GM13977 (cell line): ENCODE data around the gene RASGRP1.

Experiments
- DNase-seq: peaks from one replicate; pipeline ENCODE4 v3.0.0; 2012; ENCODE audit warnings: low spot score
- in situ Hi-C: fragments of 300-500 bp; cut with MboI; formaldehyde crosslinking; loops from one replicate; pipeline ENCODE4 v1.12.0; 2022; ENCODE audit warnings: low sequenced_read_pairs, low pct_unique_long_range_greater_than_20kb, mixed read lengths, inconsistent platforms; ENCODE audit not compliant: unreplicated experiment
- TF ChIP-seq, protein P1 (sequence below): IDR thresholded peaks from 2 replicates; pipeline ENCODE4 v1.5.1; 2012; ENCODE audit warnings: mild to moderate bottlenecking, control low read depth; ENCODE audit not compliant: insufficient read depth; ENCODE audit errors: extremely low read depth, missing control alignments

The RASGRP1 gene

DNA sequence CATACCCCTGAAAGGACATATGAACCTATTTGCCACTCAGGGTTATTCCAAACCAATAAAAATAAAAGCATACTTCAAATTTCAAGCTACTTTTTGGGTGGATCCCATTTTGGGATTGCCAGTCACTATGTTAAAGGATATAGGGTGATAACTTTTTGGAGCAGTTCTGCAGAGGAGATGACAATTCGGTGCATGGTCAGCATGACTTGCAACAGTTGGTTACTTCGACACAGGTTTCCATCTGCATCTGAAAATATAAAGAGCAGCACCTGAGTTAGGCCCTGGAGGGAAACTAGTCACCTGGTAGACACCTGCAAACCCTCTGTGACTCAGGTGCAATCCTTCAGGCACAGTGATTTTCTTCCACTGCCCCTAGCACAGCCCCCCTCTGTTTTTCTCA is 38.5 kb downstream of the RASGRP1 start:
- in situ Hi-C loops = no loop called here
- TF ChIP-seq, protein P1, sequence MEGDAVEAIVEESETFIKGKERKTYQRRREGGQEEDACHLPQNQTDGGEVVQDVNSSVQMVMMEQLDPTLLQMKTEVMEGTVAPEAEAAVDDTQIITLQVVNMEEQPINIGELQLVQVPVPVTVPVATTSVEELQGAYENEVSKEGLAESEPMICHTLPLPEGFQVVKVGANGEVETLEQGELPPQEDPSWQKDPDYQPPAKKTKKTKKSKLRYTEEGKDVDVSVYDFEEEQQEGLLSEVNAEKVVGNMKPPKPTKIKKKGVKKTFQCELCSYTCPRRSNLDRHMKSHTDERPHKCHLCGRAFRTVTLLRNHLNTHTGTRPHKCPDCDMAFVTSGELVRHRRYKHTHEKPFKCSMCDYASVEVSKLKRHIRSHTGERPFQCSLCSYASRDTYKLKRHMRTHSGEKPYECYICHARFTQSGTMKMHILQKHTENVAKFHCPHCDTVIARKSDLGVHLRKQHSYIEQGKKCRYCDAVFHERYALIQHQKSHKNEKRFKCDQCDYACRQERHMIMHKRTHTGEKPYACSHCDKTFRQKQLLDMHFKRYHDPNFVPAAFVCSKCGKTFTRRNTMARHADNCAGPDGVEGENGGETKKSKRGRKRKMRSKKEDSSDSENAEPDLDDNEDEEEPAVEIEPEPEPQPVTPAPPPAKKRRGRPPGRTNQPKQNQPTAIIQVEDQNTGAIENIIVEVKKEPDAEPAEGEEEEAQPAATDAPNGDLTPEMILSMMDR = no peak
- DNase-seq = no peak

DNA sequence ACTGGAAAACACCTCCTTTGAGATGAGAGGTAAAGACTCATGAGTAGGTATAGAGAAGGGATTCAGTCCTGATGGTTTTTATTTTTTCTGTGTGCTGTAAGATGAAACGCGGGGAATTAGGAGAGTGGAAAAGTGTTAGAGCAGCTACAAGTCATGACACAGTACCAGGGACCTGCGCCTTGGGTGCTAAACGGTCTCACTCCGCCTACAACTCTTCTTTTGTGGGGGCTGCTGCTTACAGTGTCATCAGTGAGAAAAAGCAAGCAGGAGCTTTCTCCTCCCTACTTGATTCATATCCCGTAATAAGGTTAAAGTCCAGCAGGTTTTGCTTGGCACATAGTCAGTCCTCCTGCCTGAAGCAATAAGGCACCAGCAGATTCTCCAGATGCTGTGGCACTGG is 39.1 kb downstream of the RASGRP1 start:
- in situ Hi-C loops = no loop called here
- TF ChIP-seq, protein P1 = no peak
- DNase-seq = no peak

DNA sequence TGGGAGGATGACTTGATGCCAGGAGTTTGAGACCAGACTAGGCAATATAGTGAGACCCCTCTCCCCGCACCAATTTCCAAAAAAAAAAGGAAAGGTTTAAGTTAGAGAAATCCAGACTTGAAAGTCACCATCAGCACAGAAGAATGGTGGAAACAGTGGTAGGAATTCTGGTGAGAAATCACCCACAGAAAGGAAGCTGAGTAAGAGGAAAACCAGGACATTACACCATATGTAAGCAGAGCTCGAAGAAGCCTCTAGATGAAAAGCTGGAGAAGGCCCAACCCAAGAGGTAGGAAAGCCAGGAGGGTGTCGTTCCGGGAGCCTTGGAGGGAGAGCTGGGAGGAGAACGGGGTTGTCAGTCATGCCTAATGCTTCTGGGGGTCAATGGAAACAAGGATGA is 40.5 kb downstream of the RASGRP1 start:
- DNase-seq = no peak
- TF ChIP-seq, protein P1 = no peak
- in situ Hi-C loops = no loop called here

DNA sequence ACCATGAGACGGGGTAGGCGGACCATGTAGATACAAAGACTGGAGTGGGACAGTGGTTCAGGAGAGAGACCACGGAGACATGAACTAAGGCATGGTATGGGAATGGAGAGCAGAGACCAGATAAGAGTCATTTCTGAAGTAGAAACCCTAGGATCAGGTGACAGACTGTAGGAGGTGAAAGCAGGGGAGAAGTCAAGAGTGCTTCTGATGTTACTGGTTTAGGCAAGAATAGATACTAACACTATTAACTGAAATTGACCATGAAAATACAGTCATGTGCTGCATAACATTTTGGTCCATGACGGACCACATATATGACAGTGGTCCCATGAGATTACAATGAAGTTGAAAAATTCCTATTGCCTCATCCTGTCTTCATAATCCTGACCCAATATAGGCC is 41.7 kb downstream of the RASGRP1 start:
- in situ Hi-C loops = no loop called here
- no peak for DNase-seq
- TF ChIP-seq, protein P1 = no peak

DNA sequence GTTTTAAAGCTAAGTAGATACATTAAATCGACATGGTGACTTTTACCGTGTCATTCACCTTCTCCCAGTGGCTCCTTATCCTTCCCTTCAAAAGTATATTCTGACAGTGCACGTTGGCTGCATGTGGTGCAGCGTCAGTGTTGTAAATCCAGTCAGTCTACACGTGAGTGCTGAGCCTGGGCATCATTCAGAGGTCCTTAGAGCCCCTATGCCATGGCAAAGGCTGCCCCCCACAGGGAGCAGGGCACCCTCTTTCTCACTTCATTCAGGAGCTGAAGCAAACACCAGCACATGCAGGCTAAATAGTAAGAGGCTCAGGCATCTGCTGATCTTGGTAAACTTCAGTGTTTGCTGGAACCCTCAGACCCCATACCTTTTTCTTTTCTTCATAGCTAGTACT is 43.3 kb downstream of the RASGRP1 start:
- no peak for DNase-seq
- in situ Hi-C loops = no loop called here
- TF ChIP-seq, protein P1 = no peak

DNA sequence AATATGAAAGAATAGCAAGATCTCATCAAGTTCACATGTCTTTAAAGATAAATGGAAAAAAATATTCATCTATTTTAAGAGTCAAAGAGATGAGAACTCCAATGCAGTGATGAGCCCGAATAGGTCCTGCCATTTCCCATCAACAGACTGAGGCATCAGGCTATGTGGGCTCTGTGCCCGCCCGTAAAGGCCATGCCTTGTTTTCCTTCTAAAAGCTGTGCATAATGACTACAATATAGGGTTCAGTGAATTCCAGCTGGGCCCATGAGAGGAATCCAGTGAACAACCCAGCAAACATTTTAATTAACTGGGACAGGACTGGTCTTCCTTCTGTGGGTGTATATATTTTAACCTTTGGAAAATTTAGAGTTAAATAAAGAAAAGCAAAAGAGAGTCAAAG is 44.6 kb downstream of the RASGRP1 start:
- in situ Hi-C loops = no loop called here
- DNase-seq = no peak
- TF ChIP-seq, protein P1 = no peak

DNA sequence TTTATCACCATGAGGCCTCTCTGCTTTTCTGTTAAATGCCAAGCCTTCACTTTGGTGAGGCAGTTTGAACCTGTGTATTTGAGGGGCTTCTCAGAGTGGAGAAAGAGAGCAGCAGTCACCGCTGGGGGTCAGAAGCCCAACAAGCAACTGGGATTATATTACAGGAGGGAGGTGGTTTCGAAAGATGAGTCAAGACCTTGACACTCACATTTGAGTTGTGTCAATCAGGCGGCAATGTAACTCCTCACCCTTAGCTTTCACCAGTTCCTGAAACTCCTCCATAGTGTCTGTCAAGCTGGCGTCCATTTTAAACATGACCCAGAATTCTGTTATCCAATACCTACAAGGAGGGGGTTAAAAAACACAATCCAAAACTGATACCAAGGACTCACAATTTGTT is 46.5 kb downstream of the RASGRP1 start:
- no peak for DNase-seq
- TF ChIP-seq, protein P1 = no peak
- in situ Hi-C loops = no loop called here
